ENCODE data around the gene BBX. TPM values are rescaled to one million over a fixed set of nuclear protein-coding genes. Genes with fewer than 3 reads are reported as not detected.

Gene BBX
- total RNA-seq, 1 donor from 2014 or later = 39.5 TPM

GRCh38 chr3:107791027-107791426, 268.3 kb downstream of the BBX start:
- H3K27me3 ChIP-seq = no peaks in the 10 kb centered on the region
- H3K27ac ChIP-seq = no peak overlapping the region
- no peaks in the 10 kb centered on the region for H3K9me3 ChIP-seq
- TF ChIP-seq CTCF (IDR thresholded peaks at IDR 0.05) = no peak
- no peak for TF ChIP-seq POLR2A (IDR thresholded peaks at IDR 0.05)
- TF ChIP-seq POLR2AphosphoS5 (IDR thresholded peaks at IDR 0.05; ENCODE audit: insufficient read depth in 1 of 2, low read depth in 1 of 2) = no peak
- H3K4me1 ChIP-seq = no peaks in the 10 kb centered on the region
- DNase-seq (ENCODE audit: extremely low spot score in 2 of 2) = no peak
- H3K36me3 ChIP-seq = peaks cover 0 to 5% of the 10 kb centered on the region in 2 donors
- intact Hi-C loops (cut with DNase I) = no loop called here
- no peak overlapping the region for H3K4me3 ChIP-seq

- no peaks in the 10 kb centered on the region for H3K9me3 ChIP-seq
- no peak overlapping the region for H3K27ac ChIP-seq
- H3K4me1 ChIP-seq = no peaks in the 10 kb centered on the region
- H3K4me3 ChIP-seq = no peak overlapping the region
- DNase-seq (ENCODE audit: extremely low spot score in 2 of 2) = no peak
- H3K27me3 ChIP-seq = no peaks in the 10 kb centered on the region
- intact Hi-C loops (cut with DNase I) = no loop called here
- TF ChIP-seq POLR2A (IDR thresholded peaks at IDR 0.05) (no peak), POLR2AphosphoS5 (IDR thresholded peaks at IDR 0.05; ENCODE audit: insufficient read depth in 1 of 2, low read depth in 1 of 2) (no peak), CTCF (IDR thresholded peaks at IDR 0.05) (no peak)
- peaks cover 0 to 5% of the 10 kb centered on the region in 2 donors for H3K36me3 ChIP-seq
Observed at GRCh38 chr3:107791450-107791849, 268.7 kb downstream of the BBX start.

- TF ChIP-seq POLR2AphosphoS5 (IDR thresholded peaks at IDR 0.05; ENCODE audit: insufficient read depth in 1 of 2, low read depth in 1 of 2) = no peak
- no peak for TF ChIP-seq POLR2A (IDR thresholded peaks at IDR 0.05)
- peak in 1 of 3 experiments; percentile 28 for TF ChIP-seq CTCF (IDR thresholded peaks at IDR 0.05)
- no peaks in the 10 kb centered on the region for H3K27me3 ChIP-seq
- H3K27ac ChIP-seq = no peak overlapping the region
- H3K9me3 ChIP-seq = no peaks in the 10 kb centered on the region
- peaks cover 0 to 20% of the 10 kb centered on the region in 2 donors for H3K36me3 ChIP-seq
- DNase-seq (ENCODE audit: extremely low spot score in 2 of 2) = no peak
- intact Hi-C loops (cut with DNase I) = no loop called here
- H3K4me1 ChIP-seq = no peaks in the 10 kb centered on the region
- H3K4me3 ChIP-seq = no peak overlapping the region
Observed at GRCh38 chr3:107794664-107795443, 272.1 kb downstream of the BBX start.

GRCh38 chr3:107795514-107796094, 272.8 kb downstream of the BBX start:
- intact Hi-C loops (cut with DNase I) = no loop called here
- H3K4me1 ChIP-seq = no peaks in the 10 kb centered on the region
- no peaks in the 10 kb centered on the region for H3K27me3 ChIP-seq
- no peak for DNase-seq (ENCODE audit: extremely low spot score in 2 of 2)
- H3K27ac ChIP-seq = no peak overlapping the region
- TF ChIP-seq POLR2AphosphoS5 (IDR thresholded peaks at IDR 0.05; ENCODE audit: insufficient read depth in 1 of 2, low read depth in 1 of 2) (no peak), CTCF (IDR thresholded peaks at IDR 0.05) (no peak), POLR2A (IDR thresholded peaks at IDR 0.05) (no peak)
- peaks cover 0 to 20% of the 10 kb centered on the region in 2 donors for H3K36me3 ChIP-seq
- no peaks in the 10 kb centered on the region for H3K9me3 ChIP-seq
- H3K4me3 ChIP-seq = no peak overlapping the region

GRCh38 chr3:107796791-107797190, 274.0 kb downstream of the BBX start:
- no peaks in the 10 kb centered on the region for H3K9me3 ChIP-seq
- TF ChIP-seq CTCF (IDR thresholded peaks at IDR 0.05) (no peak), POLR2A (IDR thresholded peaks at IDR 0.05) (no peak), POLR2AphosphoS5 (IDR thresholded peaks at IDR 0.05; ENCODE audit: insufficient read depth in 1 of 2, low read depth in 1 of 2) (no peak)
- intact Hi-C loops (cut with DNase I) = no loop called here
- no peak for DNase-seq (ENCODE audit: extremely low spot score in 2 of 2)
- peaks cover 0 to 28% of the 10 kb centered on the region in 2 donors for H3K36me3 ChIP-seq
- no peak overlapping the region for H3K4me3 ChIP-seq
- H3K4me1 ChIP-seq = no peaks in the 10 kb centered on the region
- no peak overlapping the region for H3K27ac ChIP-seq
- no peaks in the 10 kb centered on the region for H3K27me3 ChIP-seq

All from vagina (tissue), 2 donors.